GM12872 (cell line): ENCODE results near the gene ENPP6.

ENCODE experiments used
- CTCF ChIP-seq: IDR thresholded peaks from 3 replicates; pipeline ENCODE4 v1.5.1; 2011; ENCODE audit warnings: low read depth, mild to moderate bottlenecking, low read length, moderate library complexity; ENCODE audit not compliant: insufficient read depth

Gene ENPP6

GRCh38 chr4:184039963-184040383 lies 177.7 kb downstream of the ENPP6 start:
- TF ChIP-seq CTCF: no peak
